H1 (cell line): ENCODE results near the gene PIK3R1. TPM values are rescaled to one million over a fixed set of nuclear protein-coding genes. Genes with fewer than 3 reads are reported as not detected.

Experiments
- CTCF ChIA-PET: fragments of 300-600 bp; sonication (Branson Sonifier 250); formaldehyde crosslinking; loops from one replicate; lab custom pipeline; 2021; ENCODE audit not compliant: partially characterized antibody; lab: Charles Lee
- POLR2A ChIA-PET: fragments of 300-600 bp; sonication (Branson Sonifier 250); formaldehyde crosslinking; loops from one replicate; lab custom pipeline; 2021; ENCODE audit warnings: inconsistent platforms; ENCODE audit not compliant: partially characterized antibody; lab: Charles Lee
- DNase-seq, 2 experiments: peaks; one replicate each; pipeline versions ENCODE4 v3.0.0 to v3.0.0-alpha.2; 2010 to 2022; ENCODE audit warnings: low spot score in 2 of 2, low read depth in 1 of 2, mixed read lengths in 1 of 2
- FAIRE-seq: peaks from 2 replicates; lab custom pipeline; 2011; peaks lifted over from hg19 to GRCh38; lab: Jason Lieb, UNC
- H2AFZ ChIP-seq: 2 replicates; pipeline ENCODE4 v1.8.1; 2012; ENCODE audit warnings: low read length, inconsistent platforms
- H2AK5ac ChIP-seq: 2 replicates; pipeline ENCODE4 v1.6.1; 2013; ENCODE audit warnings: low read depth, low read length
- H2BK120ac ChIP-seq: replicated peaks from 2 replicates; pipeline ENCODE3; 2013; ENCODE audit warnings: low read depth, low read length, inconsistent platforms
- H2BK12ac ChIP-seq: 2 replicates; pipeline ENCODE4 v1.6.1; 2013; ENCODE audit warnings: low read depth, low read length
- H2BK15ac ChIP-seq: 2 replicates; pipeline ENCODE4 v1.6.1; 2013; ENCODE audit warnings: low read length
- H2BK20ac ChIP-seq: 2 replicates; pipeline ENCODE4 v1.6.1; 2013; ENCODE audit warnings: low read length
- H2BK5ac ChIP-seq: 2 replicates; pipeline ENCODE4 v1.6.1; 2013; ENCODE audit warnings: low read depth, low read length
- H3K14ac ChIP-seq: 2 replicates; pipeline ENCODE4 v1.6.1; 2013; ENCODE audit warnings: inconsistent platforms; ENCODE audit not compliant: insufficient read length
- H3K18ac ChIP-seq: 2 replicates; pipeline ENCODE4 v1.6.1; 2013; ENCODE audit warnings: low read length; ENCODE audit errors: extremely low read depth
- H3K23ac ChIP-seq: 2 replicates; pipeline ENCODE4 v1.6.1; 2013; ENCODE audit warnings: inconsistent platforms; ENCODE audit not compliant: insufficient read length
- H3K23me2 ChIP-seq: 2 replicates; pipeline ENCODE4 v1.6.1; 2013; ENCODE audit warnings: low read depth, low read length
- H3K27ac ChIP-seq: 2 replicates; pipeline ENCODE4 v1.6.1; 2011; ENCODE audit warnings: low read depth, low read length, inconsistent platforms
- H3K27me3 ChIP-seq, 4 experiments: replicated peaks in 1 of 4; 1 replicate in 1 of 4; 2 replicates in 3 of 4; pipeline versions ENCODE4 v1.6.1 to v1.8.1; 2011 to 2013; ENCODE audit warnings: low read length in 3 of 4, mild to moderate bottlenecking in 3 of 4, inconsistent platforms in 2 of 4, mixed read lengths in 2 of 4, moderate library complexity in 1 of 4; ENCODE audit not compliant: control insufficient read depth in 3 of 4, insufficient read depth in 3 of 4; ENCODE audit errors: extremely low read depth in 1 of 4
- H3K36me3 ChIP-seq, 4 experiments: 2 replicates each; pipeline versions ENCODE4 v1.6.1 to v1.8.1; 2011 to 2013; ENCODE audit warnings: mild to moderate bottlenecking in 4 of 4, low read length in 3 of 4, moderate library complexity in 2 of 4, control low read depth in 1 of 4, inconsistent platforms in 1 of 4; ENCODE audit not compliant: insufficient read depth in 4 of 4, control insufficient read depth in 2 of 4
- H3K4ac ChIP-seq: replicated peaks from 2 replicates; pipeline ENCODE3; 2013; ENCODE audit warnings: low read length, low read depth, mixed read lengths, inconsistent platforms; ENCODE audit not compliant: insufficient read length
- H3K4me1 ChIP-seq, 4 experiments: replicated peaks in 1 of 4; 1 replicate in 1 of 4; 2 replicates in 3 of 4; pipeline versions ENCODE4 v1.6.1 to v1.8.1; 2011 to 2013; ENCODE audit warnings: low read length in 3 of 4, inconsistent platforms in 2 of 4, mixed read lengths in 1 of 4; ENCODE audit not compliant: insufficient read depth in 4 of 4, control insufficient read depth in 3 of 4
- H3K4me2 ChIP-seq, 2 experiments: 2 replicates each; pipeline versions ENCODE4 v1.6.1 to v1.8.1; 2011 to 2013; ENCODE audit warnings: low read depth in 2 of 2, low read length in 2 of 2, control low read depth in 1 of 2, inconsistent platforms in 1 of 2, mild to moderate bottlenecking in 1 of 2; ENCODE audit not compliant: insufficient read depth in 1 of 2
- H3K4me3 ChIP-seq, 4 experiments: fragments of 200-600, 300-600 bp in 1 of 4; sonication (generic), shearing (Covaris generic), sonication (Bioruptor Twin) in 1 of 4; 2 replicates each; pipeline versions ENCODE4 v1.5.1 to v1.8.1; 2011 to 2016; ENCODE audit warnings: low read length in 4 of 4, low read depth in 3 of 4, control low read depth in 2 of 4, inconsistent platforms in 2 of 4, mild to moderate bottlenecking in 2 of 4, mixed read lengths in 1 of 4, moderate library complexity in 1 of 4; ENCODE audit not compliant: insufficient read depth in 2 of 4; ENCODE audit errors: extremely low read depth in 1 of 4
- H3K56ac ChIP-seq: replicated peaks from 2 replicates; pipeline ENCODE3; 2013; ENCODE audit warnings: low read depth, mild to moderate bottlenecking, mixed read lengths, low read length, inconsistent platforms; ENCODE audit not compliant: insufficient read length
- H3K79me1 ChIP-seq: 2 replicates; pipeline ENCODE4 v1.6.1; 2013; ENCODE audit warnings: low read depth, low read length, control low read depth
- H3K79me2 ChIP-seq, 2 experiments: 2 replicates each; pipeline versions ENCODE4 v1.6.1 to v1.8.1; 2012 to 2013; ENCODE audit warnings: low read length in 2 of 2, mild to moderate bottlenecking in 2 of 2, inconsistent platforms in 1 of 2; ENCODE audit not compliant: insufficient read depth in 2 of 2, control insufficient read depth in 1 of 2
- H3K9ac ChIP-seq, 4 experiments: replicated peaks in 1 of 4; 1 replicate in 1 of 4; 2 replicates in 3 of 4; pipeline versions ENCODE4 v1.6.1 to v1.8.1; 2011 to 2013; ENCODE audit warnings: low read depth in 3 of 4, low read length in 3 of 4, control low read depth in 2 of 4, mild to moderate bottlenecking in 2 of 4, moderate library complexity in 2 of 4, inconsistent platforms in 1 of 4; ENCODE audit errors: extremely low read depth in 1 of 4
- H3K9me3 ChIP-seq, 2 experiments: 2 replicates each; pipeline versions ENCODE4 v1.6.1 to v1.8.1; 2012 to 2013; ENCODE audit warnings: mild to moderate bottlenecking in 2 of 2, moderate library complexity in 2 of 2, control low read depth in 1 of 2, inconsistent platforms in 1 of 2, low read depth in 1 of 2, low read length in 1 of 2, mixed read lengths in 1 of 2; ENCODE audit not compliant: insufficient read depth in 2 of 2
- H4K20me1 ChIP-seq, 2 experiments: replicated peaks in 1 of 2; 2 replicates each; pipeline versions ENCODE3 to v1.8.1; 2011 to 2013; ENCODE audit warnings: inconsistent platforms in 2 of 2, low read length in 2 of 2, mild to moderate bottlenecking in 1 of 2; ENCODE audit not compliant: insufficient read depth in 2 of 2, control insufficient read depth in 1 of 2
- H4K5ac ChIP-seq: 2 replicates; pipeline ENCODE4 v1.6.1; 2013; ENCODE audit warnings: low read length, low read depth, mixed read lengths, inconsistent platforms; ENCODE audit not compliant: insufficient read length
- H4K8ac ChIP-seq: 2 replicates; pipeline ENCODE4 v1.8.0; 2013; ENCODE audit warnings: mild to moderate bottlenecking, moderate library complexity, low read length, inconsistent platforms; ENCODE audit not compliant: insufficient read depth; ENCODE audit errors: extremely low read depth
- H4K91ac ChIP-seq: replicated peaks from 2 replicates; pipeline ENCODE3; 2013; ENCODE audit warnings: low read length, mixed read lengths, inconsistent platforms; ENCODE audit not compliant: insufficient read length
- EGR1 ChIP-seq: IDR thresholded peaks from 2 replicates; pipeline ENCODE4 v1.6.1; 2011; ENCODE audit warnings: low read depth, low read length, borderline replicate concordance
- JUND ChIP-seq: IDR thresholded peaks from 2 replicates; pipeline ENCODE4 v1.6.1; 2011; ENCODE audit warnings: mild to moderate bottlenecking, improper control_type of control experiment, low read length
- KDM4A ChIP-seq: IDR thresholded peaks from one replicate; pipeline ENCODE4 v1.7.1; 2012; ENCODE audit warnings: low read depth, mild to moderate bottlenecking, moderate library complexity, low read length, inconsistent platforms; ENCODE audit not compliant: severe bottlenecking
- POLR2AphosphoS5 ChIP-seq: IDR thresholded peaks from 2 replicates; pipeline ENCODE4 v1.6.1; 2011; ENCODE audit warnings: low read depth, low read length
- RAD21 ChIP-seq, 2 experiments: IDR thresholded peaks in 1 of 2; conservative IDR thresholded peaks in 1 of 2; 2 replicates each; pipeline ENCODE4 v1.6.1; 2011; ENCODE audit warnings: low read depth in 2 of 2, low read length in 2 of 2, improper control_type of control experiment in 1 of 2, inconsistent platforms in 1 of 2, mild to moderate bottlenecking in 1 of 2, moderate library complexity in 1 of 2
- SIRT6 ChIP-seq: IDR thresholded peaks from one replicate; pipeline ENCODE4 v1.7.1; 2012; ENCODE audit warnings: low read length, inconsistent platforms
- SP1 ChIP-seq: IDR thresholded peaks from 2 replicates; pipeline ENCODE4 v1.6.1; 2011; ENCODE audit warnings: low read depth, low read length
- SRF ChIP-seq: IDR thresholded peaks from 2 replicates; pipeline ENCODE4 v1.6.1; 2011; ENCODE audit warnings: mild to moderate bottlenecking, low read depth, low read length, moderate library complexity
- TCF12 ChIP-seq: IDR thresholded peaks from 2 replicates; pipeline ENCODE4 v1.6.1; 2011; ENCODE audit warnings: low read depth, mild to moderate bottlenecking, low read length
- WGBS, 2 experiments: shearing (Covaris generic) in 1 of 2; methylation state at CpG; one replicate each; pipeline versions ENCODE4 v1.1.6 to v1.1.7; 2013 to 2015; ENCODE audit warnings: low lambda C conversion rate in 2 of 2, mixed read lengths in 2 of 2, inconsistent platforms in 1 of 2, low coverage in 1 of 2, missing lambda C conversion rate in 1 of 2; ENCODE audit not compliant: insufficient replicate concordance in 2 of 2, insufficient coverage in 1 of 2, insufficient read length in 1 of 2; ENCODE audit errors: extremely low coverage in 1 of 2, missing lambda C conversion rate in 1 of 2; 5-methylcytosine and 5-hydroxymethylcytosine counted together
- polyA plus RNA-seq, 7 experiments: library from polyadenylated mRNA; depleted of rRNA in 3 of 7; stranded (reverse) in 5 of 7; unstranded in 2 of 7; fragments of >200 nt in 5 of 7; fragments of 200-250 nt in 2 of 7; gene quantifications; 1 replicate in 5 of 7; 2 replicates in 1 of 7; 4 replicates in 1 of 7; pipeline versions ENCODE4 v1.2.1 to v1.2.3, GENCODE V29; 2011 to 2013; ENCODE audit warnings: missing spikeins in 2 of 7, mixed read lengths in 2 of 7
- total RNA-seq: library from RNA; stranded (reverse); fragmentation: NEBNext Ultra II Directional; extraction: Animal tissue kit (Norgen Biotek cat#: 25700); gene quantifications from 2 replicates; pipeline ENCODE4 v1.2.1, GENCODE V29; 2021
- TF ChIP-seq, protein P1 (sequence below): IDR thresholded peaks from 2 replicates; pipeline ENCODE4 v1.6.1; 2012; ENCODE audit warnings: inconsistent platforms
- TF ChIP-seq, protein P2 (sequence below): IDR thresholded peaks from 2 replicates; pipeline ENCODE4 v1.6.1; 2012; ENCODE audit warnings: low read length, inconsistent platforms

PIK3R1 gene
- total and polyA plus RNA-seq, 2 of the 8 experiments (the other 6 are each of a cell fraction or from before 2014, with no cell fraction given): 2.3 to 13.7 TPM

- no peak overlapping the region for H3K27ac ChIP-seq
- H3K18ac ChIP-seq: no peak overlapping the region
- no peak overlapping the region for H3K4me3 ChIP-seq
- H4K20me1 ChIP-seq: no peaks in the 10 kb centered on the region
- H2BK20ac ChIP-seq: no peak overlapping the region
- ChIA-PET CTCF (interaction anchor here (0.6 to 1.3 kb wide), 4 partner anchors 13 to 1378 kb away, joined by 3 to 5 read pairs (median 3); no protein-coding TSS in a partner anchor), POLR2A (interaction anchor here (1.5 kb wide), 1 partner anchor 14 kb away, joined by 4 read pairs; no protein-coding TSS in a partner anchor)
- no peak overlapping the region for H2BK15ac ChIP-seq
- peaks cover 0 to 7% (median 0%) of the 10 kb centered on the region in 4 experiments; a peak in 1 of 8 replicates for H3K36me3 ChIP-seq
- no peak overlapping the region for H3K56ac ChIP-seq
- H3K9ac ChIP-seq: no peak overlapping the region
- DNase-seq (no peak), FAIRE-seq (no peak)
- no peak overlapping the region for H2AFZ ChIP-seq
- no peak overlapping the region for H3K4me2 ChIP-seq
- no peak overlapping the region for H2BK12ac ChIP-seq
- no peaks in the 10 kb centered on the region for H3K23me2 ChIP-seq
- no peaks in the 10 kb centered on the region for H3K9me3 ChIP-seq
- no peak overlapping the region for H3K23ac ChIP-seq
- H2BK120ac ChIP-seq: no peak overlapping the region
- 86% methylated on average over 1 of the region's 1 CpG; no CpG with 5 or more reads in 1 of the 2 experiments for WGBS, 2 experiments
- H3K79me2 ChIP-seq: peaks cover 0 to 11% of the 10 kb centered on the region in 2 experiments; a peak in 1 of 4 replicates
- H4K8ac ChIP-seq: no peak overlapping the region
- no peak overlapping the region for H3K4ac ChIP-seq
- no peak overlapping the region for H3K14ac ChIP-seq
- no peaks in the 10 kb centered on the region for H3K27me3 ChIP-seq
- no peak overlapping the region for H4K91ac ChIP-seq
- no peak overlapping the region for H2BK5ac ChIP-seq
- TF ChIP-seq SP1 (no peak), JUND (no peak), SRF (no peak), TCF12 (no peak), EGR1 (no peak), POLR2AphosphoS5 (no peak), SIRT6 (no peak), KDM4A (no peak), RAD21 (IDR thresholded peaks at IDR 0.05 in 1 of 2, conservative IDR thresholded peaks at IDR 0.05 in 1 of 2; ENCODE audit: low read depth in 2 of 2, low read length in 2 of 2) (no peak)
- TF ChIP-seq, protein P1, sequence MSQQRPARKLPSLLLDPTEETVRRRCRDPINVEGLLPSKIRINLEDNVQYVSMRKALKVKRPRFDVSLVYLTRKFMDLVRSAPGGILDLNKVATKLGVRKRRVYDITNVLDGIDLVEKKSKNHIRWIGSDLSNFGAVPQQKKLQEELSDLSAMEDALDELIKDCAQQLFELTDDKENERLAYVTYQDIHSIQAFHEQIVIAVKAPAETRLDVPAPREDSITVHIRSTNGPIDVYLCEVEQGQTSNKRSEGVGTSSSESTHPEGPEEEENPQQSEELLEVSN: no peak
- TF ChIP-seq, protein P2, sequence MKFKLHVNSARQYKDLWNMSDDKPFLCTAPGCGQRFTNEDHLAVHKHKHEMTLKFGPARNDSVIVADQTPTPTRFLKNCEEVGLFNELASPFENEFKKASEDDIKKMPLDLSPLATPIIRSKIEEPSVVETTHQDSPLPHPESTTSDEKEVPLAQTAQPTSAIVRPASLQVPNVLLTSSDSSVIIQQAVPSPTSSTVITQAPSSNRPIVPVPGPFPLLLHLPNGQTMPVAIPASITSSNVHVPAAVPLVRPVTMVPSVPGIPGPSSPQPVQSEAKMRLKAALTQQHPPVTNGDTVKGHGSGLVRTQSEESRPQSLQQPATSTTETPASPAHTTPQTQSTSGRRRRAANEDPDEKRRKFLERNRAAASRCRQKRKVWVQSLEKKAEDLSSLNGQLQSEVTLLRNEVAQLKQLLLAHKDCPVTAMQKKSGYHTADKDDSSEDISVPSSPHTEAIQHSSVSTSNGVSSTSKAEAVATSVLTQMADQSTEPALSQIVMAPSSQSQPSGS: no peak
- 0 out of 7 replicates have a peak, but pooled peaks cover 0 to 1% (median 0%) of the 10 kb centered on the region in 4 experiments for H3K4me1 ChIP-seq
- H3K79me1 ChIP-seq: peaks cover 5% of the 10 kb centered on the region
- H2AK5ac ChIP-seq: no peak overlapping the region
- H4K5ac ChIP-seq: no peak overlapping the region
Measured at GRCh38 chr5:68230285-68230684, 14.7 kb downstream of the PIK3R1 start.
